Gastrocnemius medialis (tissue), 4 donors: ENCODE data around the gene BCCIP. TPM values are rescaled to one million over a fixed set of nuclear protein-coding genes. Genes with fewer than 3 reads are reported as not detected.
A peak's percentile ranks its signal among the peaks of the same experiment; 100 is the strongest.

Source experiments
- ATAC-seq, 2 donors: fragments of 150-250 bp; one replicate each; pipeline ENCODE4 v1.9.1; 2016
- DNase-seq, 2 donors: peaks; one replicate each; pipeline ENCODE4 v3.0.0-alpha.2; 2019
- H3K27ac ChIP-seq, 4 donors: fragments of 200-600 bp; sonication (generic); 1 replicate in 1 of 4; 2 replicates in 3 of 4; pipeline ENCODE4 v1.5.1; 2016 to 2018; ENCODE audit warnings: mild to moderate bottlenecking in 2 of 4, moderate library complexity in 1 of 4
- H3K27me3 ChIP-seq, 3 donors: fragments of 200-600 bp; sonication (generic) in 2 of 3; 1 replicate in 1 of 3; 2 replicates in 2 of 3; pipeline versions ENCODE4 v1.5.1 to v1.6.0; 2016 to 2019; ENCODE audit warnings: mild to moderate bottlenecking in 1 of 3, moderate library complexity in 1 of 3
- H3K36me3 ChIP-seq, 2 donors: fragments of 200-600 bp; sonication (generic) in 1 of 2; one replicate each; pipeline ENCODE4 v1.5.1; 2017 to 2018
- H3K4me1 ChIP-seq, 2 donors: fragments of 200-600 bp; sonication (generic) in 1 of 2; one replicate each; pipeline ENCODE4 v1.5.1; 2016 to 2017; ENCODE audit warnings: mild to moderate bottlenecking in 2 of 2
- H3K4me3 ChIP-seq, 4 donors: fragments of 200-600 bp; sonication (generic) in 3 of 4; 1 replicate in 1 of 4; 2 replicates in 3 of 4; pipeline ENCODE4 v1.5.1; 2016 to 2019; ENCODE audit warnings: mild to moderate bottlenecking in 2 of 4
- H3K9me3 ChIP-seq, 3 donors: fragments of 200-600 bp; sonication (generic) in 2 of 3; 1 replicate in 1 of 3; 2 replicates in 2 of 3; pipeline ENCODE4 v1.5.1; 2016 to 2019
- CTCF ChIP-seq, 5 experiments: fragments of 450-650 bp in 3 of 5; fragments of 200-600 bp in 2 of 5; sonication (generic) in 2 of 5; IDR thresholded peaks in 4 of 5; conservative IDR thresholded peaks in 1 of 5; 1 replicate in 4 of 5; 2 replicates in 1 of 5; pipeline ENCODE4 v1.5.1; 2016 to 2019; ENCODE audit warnings: antibody characterized with exemption in 5 of 5, mild to moderate bottlenecking in 3 of 5, moderate library complexity in 3 of 5
- POLR2A ChIP-seq, 2 donors: fragments of 450-650 bp; IDR thresholded peaks; one replicate each; pipeline ENCODE4 v1.6.1; 2017; ENCODE audit warnings: antibody characterized with exemption in 2 of 2, mild to moderate bottlenecking in 2 of 2, moderate library complexity in 2 of 2
- in situ Hi-C, 4 donors: fragments of 200-750 bp; cut with MboI; loops; one replicate each; pipeline versions ENCODE4 v1.15.0 to v1.8.0; 2017; ENCODE audit warnings: low sequenced_read_pairs in 4 of 4
- intact Hi-C: fragments of 100-400 bp; cut with DNase I; formaldehyde crosslinking; loops from one replicate; pipeline ENCODE4 v1.15.1; 2023; ENCODE audit warnings: low total_unique reads
- total RNA-seq, 4 donors: library from RNA; depleted of rRNA; stranded (reverse); fragments of >200 nt; gene quantifications; one replicate each; pipeline versions ENCODE4 v1.1.0 to v1.2.3, GENCODE V29; 2016

Gene BCCIP
- total RNA-seq, 4 donors from 2014 or later = 51.1 to 85.6 (median 67.0) TPM

GRCh38 chr10:125866421-125867029, 43.2 kb downstream of the BCCIP start:
- H3K4me1 ChIP-seq = no peaks in the 10 kb centered on the region
- no peak overlapping the region for H3K27ac ChIP-seq
- no peak for TF ChIP-seq POLR2A (IDR thresholded peaks at IDR 0.05)
- TF ChIP-seq CTCF (IDR thresholded peaks at IDR 0.05 in 4 of 5, conservative IDR thresholded peaks at IDR 0.05 in 1 of 5) = no peak
- in situ Hi-C loops = no loop called here
- peaks cover 0 to 18% of the 10 kb centered on the region in 2 donors for H3K36me3 ChIP-seq
- DNase-seq (no peak), ATAC-seq (no peak)
- H3K9me3 ChIP-seq = no peaks in the 10 kb centered on the region
- no peak overlapping the region for H3K4me3 ChIP-seq
- intact Hi-C loops = no loop called here
- no peaks in the 10 kb centered on the region for H3K27me3 ChIP-seq

GRCh38 chr10:125868372-125868975, 45.1 kb downstream of the BCCIP start:
- H3K4me1 ChIP-seq = no peaks in the 10 kb centered on the region
- TF ChIP-seq POLR2A (IDR thresholded peaks at IDR 0.05) (no peak), CTCF (IDR thresholded peaks at IDR 0.05 in 4 of 5, conservative IDR thresholded peaks at IDR 0.05 in 1 of 5) (peak; percentile 50 to 82 (median 71))
- H3K4me3 ChIP-seq = no peak overlapping the region
- in situ Hi-C loops = no loop called here
- intact Hi-C loops = no loop called here
- H3K9me3 ChIP-seq = no peaks in the 10 kb centered on the region
- H3K27me3 ChIP-seq = no peaks in the 10 kb centered on the region
- DNase-seq = no peak
- H3K36me3 ChIP-seq = peaks cover 0 to 18% of the 10 kb centered on the region in 2 donors
- ATAC-seq = no peak
- no peak overlapping the region for H3K27ac ChIP-seq

- Histone ChIP-seq H3K4me1 (no peaks in the 10 kb centered on the region), H3K27me3 (no peaks in the 10 kb centered on the region), H3K27ac (no peak overlapping the region), H3K4me3 (no peak overlapping the region), H3K9me3 (no peaks in the 10 kb centered on the region), H3K36me3 (peaks cover 3 to 22% of the 10 kb centered on the region in 2 donors)
- in situ Hi-C loops = no loop called here
- intact Hi-C loops = no loop called here
- DNase-seq (no peak), ATAC-seq (no peak)
- TF ChIP-seq CTCF (IDR thresholded peaks at IDR 0.05 in 4 of 5, conservative IDR thresholded peaks at IDR 0.05 in 1 of 5) = no peak
- TF ChIP-seq POLR2A (IDR thresholded peaks at IDR 0.05) = no peak
Measured at GRCh38 chr10:125871338-125871737, 48.0 kb downstream of the BCCIP start.

- intact Hi-C loops (no loop called here), in situ Hi-C loops (no loop called here)
- Histone ChIP-seq H3K27me3 (no peaks in the 10 kb centered on the region), H3K4me3 (no peak overlapping the region), H3K27ac (no peak overlapping the region), H3K9me3 (no peaks in the 10 kb centered on the region), H3K36me3 (peaks cover 6 to 41% of the 10 kb centered on the region in 2 donors), H3K4me1 (no peaks in the 10 kb centered on the region)
- ATAC-seq (no peak), DNase-seq (no peak)
- no peak for TF ChIP-seq POLR2A (IDR thresholded peaks at IDR 0.05)
- TF ChIP-seq CTCF (IDR thresholded peaks at IDR 0.05 in 4 of 5, conservative IDR thresholded peaks at IDR 0.05 in 1 of 5) = no peak
Measured at GRCh38 chr10:125878957-125879835, 55.9 kb downstream of the BCCIP start.
